H1 (cell line): Measurements from ENCODE around the gene DLGAP5. TPM values are rescaled to one million over a fixed set of nuclear protein-coding genes. Genes with fewer than 3 reads are reported as not detected.

Experiments
- CTCF ChIA-PET: fragments of 300-600 bp; sonication (Branson Sonifier 250); formaldehyde crosslinking; loops from one replicate; lab custom pipeline; 2021; ENCODE audit not compliant: partially characterized antibody; lab: Charles Lee
- POLR2A ChIA-PET: fragments of 300-600 bp; sonication (Branson Sonifier 250); formaldehyde crosslinking; loops from one replicate; lab custom pipeline; 2021; ENCODE audit warnings: inconsistent platforms; ENCODE audit not compliant: partially characterized antibody; lab: Charles Lee
- DNase-seq, 2 experiments: peaks; one replicate each; pipeline versions ENCODE4 v3.0.0 to v3.0.0-alpha.2; 2010 to 2022; ENCODE audit warnings: low spot score in 2 of 2, low read depth in 1 of 2, mixed read lengths in 1 of 2
- FAIRE-seq: peaks from 2 replicates; lab custom pipeline; 2011; peaks lifted over from hg19 to GRCh38; lab: Jason Lieb, UNC
- H2AFZ ChIP-seq: 2 replicates; pipeline ENCODE4 v1.8.1; 2012; ENCODE audit warnings: low read length, inconsistent platforms
- H2AK5ac ChIP-seq: 2 replicates; pipeline ENCODE4 v1.6.1; 2013; ENCODE audit warnings: low read depth, low read length
- H2BK120ac ChIP-seq: replicated peaks from 2 replicates; pipeline ENCODE3; 2013; ENCODE audit warnings: low read depth, low read length, inconsistent platforms
- H2BK12ac ChIP-seq: 2 replicates; pipeline ENCODE4 v1.6.1; 2013; ENCODE audit warnings: low read depth, low read length
- H2BK15ac ChIP-seq: 2 replicates; pipeline ENCODE4 v1.6.1; 2013; ENCODE audit warnings: low read length
- H2BK20ac ChIP-seq: 2 replicates; pipeline ENCODE4 v1.6.1; 2013; ENCODE audit warnings: low read length
- H2BK5ac ChIP-seq: 2 replicates; pipeline ENCODE4 v1.6.1; 2013; ENCODE audit warnings: low read depth, low read length
- H3K14ac ChIP-seq: 2 replicates; pipeline ENCODE4 v1.6.1; 2013; ENCODE audit warnings: inconsistent platforms; ENCODE audit not compliant: insufficient read length
- H3K18ac ChIP-seq: 2 replicates; pipeline ENCODE4 v1.6.1; 2013; ENCODE audit warnings: low read length; ENCODE audit errors: extremely low read depth
- H3K23ac ChIP-seq: 2 replicates; pipeline ENCODE4 v1.6.1; 2013; ENCODE audit warnings: inconsistent platforms; ENCODE audit not compliant: insufficient read length
- H3K23me2 ChIP-seq: 2 replicates; pipeline ENCODE4 v1.6.1; 2013; ENCODE audit warnings: low read depth, low read length
- H3K27ac ChIP-seq: 2 replicates; pipeline ENCODE4 v1.6.1; 2011; ENCODE audit warnings: low read depth, low read length, inconsistent platforms
- H3K27me3 ChIP-seq, 4 experiments: replicated peaks in 1 of 4; 1 replicate in 1 of 4; 2 replicates in 3 of 4; pipeline versions ENCODE4 v1.6.1 to v1.8.1; 2011 to 2013; ENCODE audit warnings: low read length in 3 of 4, mild to moderate bottlenecking in 3 of 4, inconsistent platforms in 2 of 4, mixed read lengths in 2 of 4, moderate library complexity in 1 of 4; ENCODE audit not compliant: control insufficient read depth in 3 of 4, insufficient read depth in 3 of 4; ENCODE audit errors: extremely low read depth in 1 of 4
- H3K36me3 ChIP-seq, 4 experiments: 2 replicates each; pipeline versions ENCODE4 v1.6.1 to v1.8.1; 2011 to 2013; ENCODE audit warnings: mild to moderate bottlenecking in 4 of 4, low read length in 3 of 4, moderate library complexity in 2 of 4, control low read depth in 1 of 4, inconsistent platforms in 1 of 4; ENCODE audit not compliant: insufficient read depth in 4 of 4, control insufficient read depth in 2 of 4
- H3K4ac ChIP-seq: replicated peaks from 2 replicates; pipeline ENCODE3; 2013; ENCODE audit warnings: low read length, low read depth, mixed read lengths, inconsistent platforms; ENCODE audit not compliant: insufficient read length
- H3K4me1 ChIP-seq, 4 experiments: replicated peaks in 1 of 4; 1 replicate in 1 of 4; 2 replicates in 3 of 4; pipeline versions ENCODE4 v1.6.1 to v1.8.1; 2011 to 2013; ENCODE audit warnings: low read length in 3 of 4, inconsistent platforms in 2 of 4, mixed read lengths in 1 of 4; ENCODE audit not compliant: insufficient read depth in 4 of 4, control insufficient read depth in 3 of 4
- H3K4me2 ChIP-seq, 2 experiments: 2 replicates each; pipeline versions ENCODE4 v1.6.1 to v1.8.1; 2011 to 2013; ENCODE audit warnings: low read depth in 2 of 2, low read length in 2 of 2, control low read depth in 1 of 2, inconsistent platforms in 1 of 2, mild to moderate bottlenecking in 1 of 2; ENCODE audit not compliant: insufficient read depth in 1 of 2
- H3K4me3 ChIP-seq, 4 experiments: fragments of 200-600, 300-600 bp in 1 of 4; sonication (generic), shearing (Covaris generic), sonication (Bioruptor Twin) in 1 of 4; 2 replicates each; pipeline versions ENCODE4 v1.5.1 to v1.8.1; 2011 to 2016; ENCODE audit warnings: low read length in 4 of 4, low read depth in 3 of 4, control low read depth in 2 of 4, inconsistent platforms in 2 of 4, mild to moderate bottlenecking in 2 of 4, mixed read lengths in 1 of 4, moderate library complexity in 1 of 4; ENCODE audit not compliant: insufficient read depth in 2 of 4; ENCODE audit errors: extremely low read depth in 1 of 4
- H3K56ac ChIP-seq: replicated peaks from 2 replicates; pipeline ENCODE3; 2013; ENCODE audit warnings: low read depth, mild to moderate bottlenecking, mixed read lengths, low read length, inconsistent platforms; ENCODE audit not compliant: insufficient read length
- H3K79me1 ChIP-seq: 2 replicates; pipeline ENCODE4 v1.6.1; 2013; ENCODE audit warnings: low read depth, low read length, control low read depth
- H3K79me2 ChIP-seq, 2 experiments: 2 replicates each; pipeline versions ENCODE4 v1.6.1 to v1.8.1; 2012 to 2013; ENCODE audit warnings: low read length in 2 of 2, mild to moderate bottlenecking in 2 of 2, inconsistent platforms in 1 of 2; ENCODE audit not compliant: insufficient read depth in 2 of 2, control insufficient read depth in 1 of 2
- H3K9ac ChIP-seq, 4 experiments: replicated peaks in 1 of 4; 1 replicate in 1 of 4; 2 replicates in 3 of 4; pipeline versions ENCODE4 v1.6.1 to v1.8.1; 2011 to 2013; ENCODE audit warnings: low read depth in 3 of 4, low read length in 3 of 4, control low read depth in 2 of 4, mild to moderate bottlenecking in 2 of 4, moderate library complexity in 2 of 4, inconsistent platforms in 1 of 4; ENCODE audit errors: extremely low read depth in 1 of 4
- H3K9me3 ChIP-seq, 2 experiments: 2 replicates each; pipeline versions ENCODE4 v1.6.1 to v1.8.1; 2012 to 2013; ENCODE audit warnings: mild to moderate bottlenecking in 2 of 2, moderate library complexity in 2 of 2, control low read depth in 1 of 2, inconsistent platforms in 1 of 2, low read depth in 1 of 2, low read length in 1 of 2, mixed read lengths in 1 of 2; ENCODE audit not compliant: insufficient read depth in 2 of 2
- H4K20me1 ChIP-seq, 2 experiments: replicated peaks in 1 of 2; 2 replicates each; pipeline versions ENCODE3 to v1.8.1; 2011 to 2013; ENCODE audit warnings: inconsistent platforms in 2 of 2, low read length in 2 of 2, mild to moderate bottlenecking in 1 of 2; ENCODE audit not compliant: insufficient read depth in 2 of 2, control insufficient read depth in 1 of 2
- H4K5ac ChIP-seq: 2 replicates; pipeline ENCODE4 v1.6.1; 2013; ENCODE audit warnings: low read length, low read depth, mixed read lengths, inconsistent platforms; ENCODE audit not compliant: insufficient read length
- H4K8ac ChIP-seq: 2 replicates; pipeline ENCODE4 v1.8.0; 2013; ENCODE audit warnings: mild to moderate bottlenecking, moderate library complexity, low read length, inconsistent platforms; ENCODE audit not compliant: insufficient read depth; ENCODE audit errors: extremely low read depth
- H4K91ac ChIP-seq: replicated peaks from 2 replicates; pipeline ENCODE3; 2013; ENCODE audit warnings: low read length, mixed read lengths, inconsistent platforms; ENCODE audit not compliant: insufficient read length
- CEBPB ChIP-seq: IDR thresholded peaks from 2 replicates; pipeline ENCODE4 v1.6.1; 2012; ENCODE audit warnings: low read depth, low read length
- CHD2 ChIP-seq: IDR thresholded peaks from 2 replicates; pipeline ENCODE4 v1.6.1; 2012; ENCODE audit warnings: low read length, improper control_type of control experiment
- WGBS, 2 experiments: shearing (Covaris generic) in 1 of 2; methylation state at CpG; one replicate each; pipeline versions ENCODE4 v1.1.6 to v1.1.7; 2013 to 2015; ENCODE audit warnings: low lambda C conversion rate in 2 of 2, mixed read lengths in 2 of 2, inconsistent platforms in 1 of 2, low coverage in 1 of 2, missing lambda C conversion rate in 1 of 2; ENCODE audit not compliant: insufficient replicate concordance in 2 of 2, insufficient coverage in 1 of 2, insufficient read length in 1 of 2; ENCODE audit errors: extremely low coverage in 1 of 2, missing lambda C conversion rate in 1 of 2; 5-methylcytosine and 5-hydroxymethylcytosine counted together
- polyA plus RNA-seq, 7 experiments: library from polyadenylated mRNA; depleted of rRNA in 3 of 7; stranded (reverse) in 5 of 7; unstranded in 2 of 7; fragments of >200 nt in 5 of 7; fragments of 200-250 nt in 2 of 7; gene quantifications; 1 replicate in 5 of 7; 2 replicates in 1 of 7; 4 replicates in 1 of 7; pipeline versions ENCODE4 v1.2.1 to v1.2.3, GENCODE V29; 2011 to 2013; ENCODE audit warnings: missing spikeins in 2 of 7, mixed read lengths in 2 of 7
- total RNA-seq: library from RNA; stranded (reverse); fragmentation: NEBNext Ultra II Directional; extraction: Animal tissue kit (Norgen Biotek cat#: 25700); gene quantifications from 2 replicates; pipeline ENCODE4 v1.2.1, GENCODE V29; 2021

Gene DLGAP5
- total and polyA plus RNA-seq, 2 of the 8 experiments (the other 6 are each of a cell fraction or from before 2014, with no cell fraction given): 16.9 to 155 TPM

DNA sequence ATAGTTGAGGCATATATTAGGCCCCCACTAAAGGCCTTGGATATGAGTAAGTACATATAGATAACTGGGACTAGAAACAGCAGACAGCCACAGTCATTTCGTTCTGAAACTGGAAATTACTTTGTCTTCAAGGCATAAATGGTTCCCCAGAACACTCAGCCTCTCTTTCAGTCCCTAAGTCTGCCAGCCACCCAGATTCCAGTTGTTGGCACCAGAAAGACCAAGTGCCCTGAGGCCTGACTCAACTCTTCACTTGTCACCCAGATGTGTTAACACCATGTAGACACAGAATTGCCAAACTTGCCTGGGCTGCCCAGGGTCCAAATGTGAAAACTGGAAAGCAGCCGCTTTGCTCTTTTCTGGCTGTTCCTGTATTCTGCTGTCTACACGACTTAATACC, 65.4 kb downstream of the DLGAP5 start:
- no peaks in the 10 kb centered on the region for H3K79me2 ChIP-seq
- H3K9ac ChIP-seq: no peak overlapping the region
- H3K79me1 ChIP-seq: no peaks in the 10 kb centered on the region
- no peak overlapping the region for H4K8ac ChIP-seq
- no peak overlapping the region for H2BK15ac ChIP-seq
- no peak overlapping the region for H3K4me3 ChIP-seq
- no peak overlapping the region for H2BK120ac ChIP-seq
- no peaks in the 10 kb centered on the region for H4K20me1 ChIP-seq
- H3K4ac ChIP-seq: no peak overlapping the region
- no peak overlapping the region for H4K5ac ChIP-seq
- H3K4me2 ChIP-seq: no peak overlapping the region
- H3K9me3 ChIP-seq: no peaks in the 10 kb centered on the region
- no peak overlapping the region for H2BK20ac ChIP-seq
- FAIRE-seq (no peak), DNase-seq (no peak)
- H3K14ac ChIP-seq: no peak overlapping the region
- TF ChIP-seq CEBPB (no peak), CHD2 (no peak)
- no peak overlapping the region for H3K18ac ChIP-seq
- H2AFZ ChIP-seq: no peak overlapping the region
- no peak overlapping the region for H3K27ac ChIP-seq
- no peak overlapping the region for H3K56ac ChIP-seq
- H3K27me3 ChIP-seq: peaks cover 0 to 28% (median 17%) of the 10 kb centered on the region in 4 experiments; a peak in 6 of 7 replicates
- H4K91ac ChIP-seq: no peak overlapping the region
- peaks cover 0 to 3% (median 1%) of the 10 kb centered on the region in 4 experiments; a peak in 2 of 7 replicates for H3K4me1 ChIP-seq
- WGBS, 2 experiments: 77% methylated on average over 3 of the region's 3 CpGs; no CpG with 5 or more reads in 1 of the 2 experiments
- no peak overlapping the region for H3K23ac ChIP-seq
- no peak overlapping the region for H2BK5ac ChIP-seq
- ChIA-PET CTCF (interaction anchor here (0.6 to 1.9 kb wide), 2 partner anchors 34 to 65 kb away, joined by 3 to 9 read pairs; no protein-coding TSS in a partner anchor), POLR2A (interaction anchor here (1.2 kb wide), 1 partner anchor 9 kb away, joined by 3 read pairs; no protein-coding TSS in a partner anchor)
- H3K36me3 ChIP-seq: no peaks in the 10 kb centered on the region
- no peak overlapping the region for H2AK5ac ChIP-seq
- no peak overlapping the region for H2BK12ac ChIP-seq
- H3K23me2 ChIP-seq: peaks cover 10% of the 10 kb centered on the region
